K562 (cell line): ENCODE results near the gene NFILZ. TPM values are rescaled to one million over a fixed set of nuclear protein-coding genes. Genes with fewer than 3 reads are reported as not detected.

Experiments
- CEBPB ChIP-seq: fragments of 450-650 bp; IDR thresholded peaks from 2 replicates; pipeline ENCODE4 v1.6.1; 2016; ENCODE audit warnings: missing genetic modification characterization, missing compliant biosample characterization
- EZH2 ChIP-seq: IDR thresholded peaks from 2 replicates; pipeline ENCODE4 v1.6.1; 2012; ENCODE audit warnings: low read depth, mild to moderate bottlenecking, inconsistent platforms, low read length, borderline replicate concordance
- HBP1 ChIP-seq: fragments of 450-650 bp; formaldehyde crosslinking; IDR thresholded peaks from 2 replicates; pipeline ENCODE4 v1.4.0; 2022; ENCODE audit warnings: missing genetic modification characterization
- HDAC2 ChIP-seq: fragments of 450-650 bp; IDR thresholded peaks from 2 replicates; pipeline ENCODE4 v1.6.1; 2016; ENCODE audit warnings: mild to moderate bottlenecking
- KDM2B ChIP-seq: fragments of 250-450 bp; sonication (Bioruptor Pico); IDR thresholded peaks from 2 replicates; pipeline ENCODE4 v1.8.0; 2021; ENCODE audit warnings: mild to moderate bottlenecking, moderate library complexity
- KLF10 ChIP-seq: fragments of 250-450 bp; sonication (Bioruptor Pico); IDR thresholded peaks from 2 replicates; pipeline ENCODE4 v1.6.1; 2021; ENCODE audit warnings: matching md5 sums
- LEF1 ChIP-seq: fragments of 450-650 bp; IDR thresholded peaks from 2 replicates; pipeline ENCODE4 v1.6.1; 2016; ENCODE audit warnings: mild to moderate bottlenecking
- NR2F6 ChIP-seq: fragments of 450-650 bp; formaldehyde crosslinking; IDR thresholded peaks from 2 replicates; pipeline ENCODE4 v1.4.0; 2020; ENCODE audit warnings: mild to moderate bottlenecking
- PBX2 ChIP-seq, 2 experiments: IDR thresholded peaks in 1 of 2; conservative IDR thresholded peaks in 1 of 2; 2 replicates each; pipeline ENCODE4 v1.6.1; 2016; ENCODE audit warnings: low read depth in 2 of 2, mild to moderate bottlenecking in 1 of 2, missing compliant biosample characterization in 1 of 2, missing genetic modification characterization in 1 of 2, moderate library complexity in 1 of 2
- POLR2AphosphoS5 ChIP-seq: IDR thresholded peaks from 2 replicates; pipeline ENCODE4 v1.6.1; 2011; ENCODE audit warnings: mild to moderate bottlenecking, low read depth, low read length, moderate library complexity; ENCODE audit not compliant: control insufficient read depth, insufficient read depth
- POLR3G ChIP-seq: IDR thresholded peaks from 2 replicates; pipeline ENCODE4 v1.6.1; 2011; ENCODE audit not compliant: insufficient read length, insufficient replicate concordance; ENCODE audit errors: extremely low read depth
- PREB ChIP-seq: sonication (generic); formaldehyde crosslinking; IDR thresholded peaks from 2 replicates; pipeline ENCODE4 v1.8.1; 2023; ENCODE audit warnings: mild to moderate bottlenecking, missing genetic modification reagents
- PTBP1 ChIP-seq: fragments of 200-400 bp; formaldehyde crosslinking; IDR thresholded peaks from 2 replicates; pipeline ENCODE4 v1.6.1; 2017; ENCODE audit warnings: low read depth, low read length
- RFX1 ChIP-seq: fragments of 450-650 bp; IDR thresholded peaks from 2 replicates; pipeline ENCODE4 v1.6.1; 2016; ENCODE audit warnings: mild to moderate bottlenecking, moderate library complexity
- SLC30A9 ChIP-seq: fragments of 250-450 bp; sonication (Bioruptor Pico); IDR thresholded peaks from 2 replicates; pipeline ENCODE4 v1.8.0; 2022; ENCODE audit warnings: mild to moderate bottlenecking, moderate library complexity
- TAF1 ChIP-seq: IDR thresholded peaks from 2 replicates; pipeline ENCODE4 v1.6.1; 2011; ENCODE audit warnings: mild to moderate bottlenecking, low read length, moderate library complexity; ENCODE audit not compliant: insufficient read depth, control insufficient read depth, severe bottlenecking; ENCODE audit errors: extremely low read depth
- ZBTB43 ChIP-seq: sonication (generic); formaldehyde crosslinking; IDR thresholded peaks from 2 replicates; pipeline ENCODE4 v1.8.0; 2023; ENCODE audit warnings: mild to moderate bottlenecking, missing genetic modification reagents
- ZFX ChIP-seq: sonication (generic); formaldehyde crosslinking; IDR thresholded peaks from 2 replicates; pipeline ENCODE4 v1.8.0; 2022; ENCODE audit warnings: mild to moderate bottlenecking, missing genetic modification reagents, moderate library complexity
- polyA plus RNA-seq, 8 experiments: library from polyadenylated mRNA; depleted of rRNA in 4 of 8; stranded (reverse) in 5 of 8; unstranded in 3 of 8; fragments of >200 nt; fragmentation: Nextera tagmentation in 2 of 8; fragmentation: Illumina TruSeq in 1 of 8; extraction: Ambion mirVana in 2 of 8; extraction: Trizol in 1 of 8; gene quantifications; 2 replicates each; pipeline versions ENCODE4 v1.2.1 to v1.2.3, GENCODE V29; 2011 to 2014; ENCODE audit warnings: inconsistent platforms in 1 of 8, missing spikeins in 1 of 8
- total RNA-seq, 7 experiments: library from RNA; depleted of rRNA in 6 of 7; stranded (reverse); fragments of >200 nt in 6 of 7; fragmentation: Illumina TruSeq in 2 of 7; extraction: Trizol in 2 of 7; gene quantifications; 2 replicates each; pipeline versions ENCODE4 v1.2.1 to v1.2.3, GENCODE V29; 2011 to 2021; ENCODE audit warnings: low replicate concordance in 1 of 7

Gene NFILZ
- total and polyA plus RNA-seq, 9 of the 15 experiments (the other 6 are each of a cell fraction or from before 2014, with no cell fraction given) = not detected

GRCh38 chr19:8654591-8655339, 24.3 kb downstream of the NFILZ start (continued):
- TF ChIP-seq ZBTB43 (no peak), EZH2 (no peak), TAF1 (no peak), PTBP1 (peak; percentile 64; the same call in 1 of the 2 replicates), HBP1 (no peak), RFX1 (no peak), KDM2B (no peak), HDAC2 (0 out of 2 replicates have a peak, but pooled peaks have one; percentile 63), ZFX (0 out of 2 replicates have a peak, but pooled peaks have one; percentile 12), CEBPB (tag) (no peak), PREB (peak; percentile 77; the same call in 1 of the 2 replicates), SLC30A9 (CRISPR knock-in tag) (no peak), LEF1 (no peak), POLR2AphosphoS5 (no peak), POLR3G (no peak), NR2F6 (CRISPR knock-in tag) (no peak), PBX2 (CRISPR knock-in tag; IDR thresholded peaks at IDR 0.05; ENCODE audit: low read depth) (no peak), PBX2 (tag; conservative IDR thresholded peaks at IDR 0.05; ENCODE audit: low read depth) (no peak), KLF10 (CRISPR knock-in tag) (no peak)
